HepG2 (cell line): ENCODE results near the gene PPP1R7. TPM values are rescaled to one million over a fixed set of nuclear protein-coding genes. Genes with fewer than 3 reads are reported as not detected.

Experiments used
- ARNTL ChIP-seq: sonication (generic); formaldehyde crosslinking; IDR thresholded peaks from 2 replicates; pipeline ENCODE4 v1.4.0; 2020; ENCODE audit warnings: mild to moderate bottlenecking, missing genetic modification reagents
- ASH2L ChIP-seq: fragments of 300-600, 200-600 bp; sonication (generic); IDR thresholded peaks from 2 replicates; pipeline ENCODE4 v1.7.0; 2017; ENCODE audit warnings: low read depth, mild to moderate bottlenecking, moderate library complexity, mixed read lengths, low read length; ENCODE audit not compliant: insufficient read length
- CEBPG ChIP-seq: IDR thresholded peaks from 2 replicates; pipeline ENCODE4 v1.6.1; 2016
- GTF2F1 ChIP-seq: fragments of 150-350 bp; IDR thresholded peaks from 2 replicates; pipeline ENCODE4 v1.6.1; 2014; ENCODE audit warnings: low read length
- JDP2 ChIP-seq: sonication (generic); formaldehyde crosslinking; IDR thresholded peaks from 2 replicates; pipeline ENCODE4 v1.8.1; 2022; ENCODE audit warnings: missing genetic modification reagents, borderline replicate concordance
- MTA3 ChIP-seq: sonication (generic); formaldehyde crosslinking; IDR thresholded peaks from 2 replicates; pipeline ENCODE4 v1.4.0; 2020; ENCODE audit warnings: missing genetic modification reagents
- NR2F1 ChIP-seq, 2 experiments: fragments of 450-650 bp in 1 of 2; formaldehyde crosslinking in 1 of 2; IDR thresholded peaks; 2 replicates each; pipeline versions ENCODE4 v1.5.0 to v1.6.1; 2016 to 2020; ENCODE audit warnings: mild to moderate bottlenecking in 1 of 2, missing compliant biosample characterization in 1 of 2, missing genetic modification reagents in 1 of 2, moderate library complexity in 1 of 2
- POLR2AphosphoS5 ChIP-seq: IDR thresholded peaks from 2 replicates; pipeline ENCODE4 v1.6.1; 2012; ENCODE audit warnings: low read depth, low read length
- SOX5 ChIP-seq: IDR thresholded peaks from 2 replicates; pipeline ENCODE4 v1.6.1; 2016; ENCODE audit warnings: borderline replicate concordance
- TCF7 ChIP-seq: sonication (generic); IDR thresholded peaks from 2 replicates; pipeline ENCODE4 v1.6.1; 2016; ENCODE audit warnings: antibody characterized with exemption, low read depth
- TOPORS ChIP-seq: sonication (generic); formaldehyde crosslinking; IDR thresholded peaks from 2 replicates; pipeline ENCODE4 v1.8.0; 2023; ENCODE audit warnings: mild to moderate bottlenecking, missing genetic modification reagents
- U2AF1 ChIP-seq: fragments of 200-400 bp; formaldehyde crosslinking; optimal IDR thresholded peaks from 2 replicates; pipeline ENCODE3; 2017; ENCODE audit warnings: mild to moderate bottlenecking, low read depth, low read length
- ZBTB38 ChIP-seq: sonication (generic); formaldehyde crosslinking; IDR thresholded peaks from 2 replicates; pipeline ENCODE4 v1.5.1; 2020; ENCODE audit warnings: mild to moderate bottlenecking, missing genetic modification reagents
- ZNF263 ChIP-seq: sonication (generic); formaldehyde crosslinking; IDR thresholded peaks from 2 replicates; pipeline ENCODE4 v1.4.0; 2020; ENCODE audit warnings: missing genetic modification reagents
- ZNF441 ChIP-seq: sonication (generic); formaldehyde crosslinking; IDR thresholded peaks from 2 replicates; pipeline ENCODE4 v1.7.0; 2021; ENCODE audit warnings: missing genetic modification reagents, borderline replicate concordance
- ZNF550 ChIP-seq: sonication (generic); formaldehyde crosslinking; IDR thresholded peaks from 2 replicates; pipeline ENCODE4 v1.4.0; 2020; ENCODE audit warnings: mild to moderate bottlenecking, missing genetic modification reagents, borderline replicate concordance
- polyA plus RNA-seq, 8 experiments: library from polyadenylated mRNA; depleted of rRNA in 3 of 8; stranded (reverse) in 7 of 8; unstranded in 1 of 8; fragments of >200 nt; fragmentation: Illumina TruSeq in 4 of 8; extraction: Trizol in 4 of 8; gene quantifications; 2 replicates each; pipeline versions ENCODE4 v1.2.1 to v1.2.3, GENCODE V29; 2011 to 2016; ENCODE audit warnings: low read depth in 4 of 8, missing spikeins in 1 of 8, mixed read lengths in 1 of 8; ENCODE audit not compliant: insufficient read depth in 1 of 8
- total RNA-seq, 5 experiments: library from RNA; depleted of rRNA; stranded (reverse); fragments of >200 nt; fragmentation: Illumina TruSeq; extraction: Trizol; gene quantifications; 2 replicates each; pipeline ENCODE4 v1.2.3, GENCODE V29; 2016; ENCODE audit warnings: low read depth in 1 of 5
- TF ChIP-seq, protein P1 (sequence below): conservative IDR thresholded peaks from 2 replicates; pipeline ENCODE4 v1.6.1; 2018; ENCODE audit warnings: missing genetic modification reagents
- TF ChIP-seq, protein P2 (sequence below): sonication (generic); formaldehyde crosslinking; IDR thresholded peaks from 2 replicates; pipeline ENCODE4 v1.5.1; 2020; ENCODE audit warnings: mild to moderate bottlenecking, missing genetic modification reagents
- TF ChIP-seq, protein P3 (sequence below): sonication (generic); formaldehyde crosslinking; IDR thresholded peaks from 2 replicates; pipeline ENCODE4 v1.4.0; 2020; ENCODE audit warnings: mild to moderate bottlenecking, missing genetic modification reagents
- TF ChIP-seq, protein P4 (sequence below): sonication (generic); formaldehyde crosslinking; conservative IDR thresholded peaks from 2 replicates; pipeline ENCODE4 v1.8.0; 2022; ENCODE audit warnings: mild to moderate bottlenecking, moderate library complexity, missing genetic modification reagents
- TF ChIP-seq, protein P5 (sequence below): sonication (generic); formaldehyde crosslinking; IDR thresholded peaks from 2 replicates; pipeline ENCODE4 v1.4.0; 2020; ENCODE audit warnings: missing genetic modification reagents

The PPP1R7 gene
- total and polyA plus RNA-seq, 2 of the 13 experiments (the other 11 are each of a cell fraction or from before 2014, with no cell fraction given) = 33.3 to 67.9 TPM

DNA sequence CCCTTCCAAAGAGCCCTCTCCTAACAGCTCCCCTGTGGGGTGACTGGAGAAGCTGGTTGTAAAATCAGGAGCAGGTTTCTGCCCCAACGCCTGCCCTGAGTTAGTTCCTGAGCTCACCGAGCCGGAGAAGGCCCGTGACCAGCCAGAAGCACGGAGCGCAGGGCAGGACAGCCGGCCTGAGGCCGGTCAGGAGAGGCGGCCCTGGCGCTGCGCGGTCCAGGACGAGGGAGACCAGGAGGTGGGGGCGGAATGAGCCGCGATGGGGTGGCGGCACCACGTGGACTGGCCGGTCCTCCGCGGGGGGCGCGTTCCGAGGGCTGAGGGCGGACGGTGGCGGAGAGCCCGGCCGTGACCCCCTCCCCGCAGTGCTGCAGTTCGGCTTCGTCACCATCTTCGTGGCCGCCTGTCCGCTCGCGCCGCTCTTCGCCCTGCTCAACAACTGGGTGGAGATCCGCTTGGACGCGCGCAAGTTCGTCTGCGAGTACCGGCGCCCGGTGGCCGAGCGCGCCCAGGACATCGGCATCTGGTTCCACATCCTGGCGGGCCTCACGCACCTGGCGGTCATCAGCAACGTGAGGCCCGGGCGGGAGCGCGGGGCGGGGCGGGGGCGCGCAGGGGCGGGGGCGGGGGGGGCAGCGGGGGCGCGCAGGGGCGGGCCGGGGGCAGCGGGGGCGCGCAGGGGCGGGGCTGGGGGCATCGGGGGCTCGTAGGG is 67.2 kb downstream of the PPP1R7 start (continued):
- no peak for TF ChIP-seq TCF7
- TF ChIP-seq, protein P1, sequence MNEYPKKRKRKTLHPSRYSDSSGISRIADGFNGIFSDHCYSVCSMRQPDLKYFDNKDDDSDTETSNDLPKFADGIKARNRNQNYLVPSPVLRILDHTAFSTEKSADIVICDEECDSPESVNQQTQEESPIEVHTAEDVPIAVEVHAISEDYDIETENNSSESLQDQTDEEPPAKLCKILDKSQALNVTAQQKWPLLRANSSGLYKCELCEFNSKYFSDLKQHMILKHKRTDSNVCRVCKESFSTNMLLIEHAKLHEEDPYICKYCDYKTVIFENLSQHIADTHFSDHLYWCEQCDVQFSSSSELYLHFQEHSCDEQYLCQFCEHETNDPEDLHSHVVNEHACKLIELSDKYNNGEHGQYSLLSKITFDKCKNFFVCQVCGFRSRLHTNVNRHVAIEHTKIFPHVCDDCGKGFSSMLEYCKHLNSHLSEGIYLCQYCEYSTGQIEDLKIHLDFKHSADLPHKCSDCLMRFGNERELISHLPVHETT = peak; percentile 50; the same call in 1 of the 2 replicates
- TF ChIP-seq POLR2AphosphoS5 = peak; percentile 40; the same call in 1 of the 2 replicates
- TF ChIP-seq SOX5 (CRISPR knock-in tag) = no peak
- TF ChIP-seq CEBPG (CRISPR knock-in tag) = no peak
- TF ChIP-seq, protein P2, sequence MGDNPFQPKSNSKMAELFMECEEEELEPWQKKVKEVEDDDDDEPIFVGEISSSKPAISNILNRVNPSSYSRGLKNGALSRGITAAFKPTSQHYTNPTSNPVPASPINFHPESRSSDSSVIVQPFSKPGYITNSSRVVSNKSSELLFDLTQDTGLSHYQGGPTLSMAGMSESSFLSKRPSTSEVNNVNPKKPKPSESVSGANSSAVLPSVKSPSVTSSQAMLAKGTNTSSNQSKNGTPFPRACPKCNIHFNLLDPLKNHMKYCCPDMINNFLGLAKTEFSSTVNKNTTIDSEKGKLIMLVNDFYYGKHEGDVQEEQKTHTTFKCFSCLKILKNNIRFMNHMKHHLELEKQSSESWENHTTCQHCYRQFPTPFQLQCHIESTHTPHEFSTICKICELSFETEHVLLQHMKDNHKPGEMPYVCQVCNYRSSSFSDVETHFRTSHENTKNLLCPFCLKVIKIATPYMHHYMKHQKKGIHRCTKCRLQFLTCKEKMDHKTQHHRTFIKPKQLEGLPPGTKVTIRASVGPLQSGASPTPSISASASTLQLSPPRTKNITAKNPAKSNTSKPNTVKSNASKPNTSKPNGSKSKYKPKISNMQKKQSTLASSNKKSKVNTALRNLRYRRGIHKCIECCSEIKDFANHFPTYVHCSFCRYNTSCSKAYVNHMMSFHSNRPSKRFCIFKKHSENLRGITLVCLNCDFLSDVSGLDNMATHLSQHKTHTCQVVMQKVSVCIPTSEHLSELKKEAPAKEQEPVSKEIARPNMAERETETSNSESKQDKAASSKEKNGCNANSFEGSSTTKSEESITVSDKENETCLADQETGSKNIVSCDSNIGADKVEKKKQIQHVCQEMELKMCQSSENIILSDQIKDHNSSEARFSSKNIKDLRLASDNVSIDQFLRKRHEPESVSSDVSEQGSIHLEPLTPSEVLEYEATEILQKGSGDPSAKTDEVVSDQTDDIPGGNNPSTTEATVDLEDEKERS (CRISPR knock-in tag) = peak; percentile 23; the same call in 1 of the 2 replicates
- no peak for TF ChIP-seq GTF2F1
- TF ChIP-seq ZBTB38 = peak; percentile 91
- TF ChIP-seq NR2F1 (CRISPR knock-in tag; IDR thresholded peaks at IDR 0.05) = no peak
- TF ChIP-seq JDP2 (CRISPR knock-in tag) = no peak
- TF ChIP-seq MTA3 = no peak
- peak; percentile 82 for TF ChIP-seq ZNF263 (CRISPR knock-in tag)
- TF ChIP-seq U2AF1 = no peak
- TF ChIP-seq, protein P3, sequence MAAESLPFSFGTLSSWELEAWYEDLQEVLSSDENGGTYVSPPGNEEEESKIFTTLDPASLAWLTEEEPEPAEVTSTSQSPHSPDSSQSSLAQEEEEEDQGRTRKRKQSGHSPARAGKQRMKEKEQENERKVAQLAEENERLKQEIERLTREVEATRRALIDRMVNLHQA (CRISPR knock-in tag) = peak; percentile 47; the same call in 1 of the 2 replicates
- TF ChIP-seq, protein P4, sequence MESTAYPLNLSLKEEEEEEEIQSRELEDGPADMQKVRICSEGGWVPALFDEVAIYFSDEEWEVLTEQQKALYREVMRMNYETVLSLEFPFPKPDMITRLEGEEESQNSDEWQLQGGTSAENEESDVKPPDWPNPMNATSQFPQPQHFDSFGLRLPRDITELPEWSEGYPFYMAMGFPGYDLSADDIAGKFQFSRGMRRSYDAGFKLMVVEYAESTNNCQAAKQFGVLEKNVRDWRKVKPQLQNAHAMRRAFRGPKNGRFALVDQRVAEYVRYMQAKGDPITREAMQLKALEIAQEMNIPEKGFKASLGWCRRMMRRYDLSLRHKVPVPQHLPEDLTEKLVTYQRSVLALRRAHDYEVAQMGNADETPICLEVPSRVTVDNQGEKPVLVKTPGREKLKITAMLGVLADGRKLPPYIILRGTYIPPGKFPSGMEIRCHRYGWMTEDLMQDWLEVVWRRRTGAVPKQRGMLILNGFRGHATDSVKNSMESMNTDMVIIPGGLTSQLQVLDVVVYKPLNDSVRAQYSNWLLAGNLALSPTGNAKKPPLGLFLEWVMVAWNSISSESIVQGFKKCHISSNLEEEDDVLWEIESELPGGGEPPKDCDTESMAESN (CRISPR knock-in tag) = peak; percentile 95
- TF ChIP-seq ASH2L = peak; percentile 67
- 0 out of 2 replicates have a peak, but pooled peaks have one; percentile 35 for TF ChIP-seq ZNF550
- TF ChIP-seq, protein P5, sequence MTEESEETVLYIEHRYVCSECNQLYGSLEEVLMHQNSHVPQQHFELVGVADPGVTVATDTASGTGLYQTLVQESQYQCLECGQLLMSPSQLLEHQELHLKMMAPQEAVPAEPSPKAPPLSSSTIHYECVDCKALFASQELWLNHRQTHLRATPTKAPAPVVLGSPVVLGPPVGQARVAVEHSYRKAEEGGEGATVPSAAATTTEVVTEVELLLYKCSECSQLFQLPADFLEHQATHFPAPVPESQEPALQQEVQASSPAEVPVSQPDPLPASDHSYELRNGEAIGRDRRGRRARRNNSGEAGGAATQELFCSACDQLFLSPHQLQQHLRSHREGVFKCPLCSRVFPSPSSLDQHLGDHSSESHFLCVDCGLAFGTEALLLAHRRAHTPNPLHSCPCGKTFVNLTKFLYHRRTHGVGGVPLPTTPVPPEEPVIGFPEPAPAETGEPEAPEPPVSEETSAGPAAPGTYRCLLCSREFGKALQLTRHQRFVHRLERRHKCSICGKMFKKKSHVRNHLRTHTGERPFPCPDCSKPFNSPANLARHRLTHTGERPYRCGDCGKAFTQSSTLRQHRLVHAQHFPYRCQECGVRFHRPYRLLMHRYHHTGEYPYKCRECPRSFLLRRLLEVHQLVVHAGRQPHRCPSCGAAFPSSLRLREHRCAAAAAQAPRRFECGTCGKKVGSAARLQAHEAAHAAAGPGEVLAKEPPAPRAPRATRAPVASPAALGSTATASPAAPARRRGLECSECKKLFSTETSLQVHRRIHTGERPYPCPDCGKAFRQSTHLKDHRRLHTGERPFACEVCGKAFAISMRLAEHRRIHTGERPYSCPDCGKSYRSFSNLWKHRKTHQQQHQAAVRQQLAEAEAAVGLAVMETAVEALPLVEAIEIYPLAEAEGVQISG (CRISPR knock-in tag) = peak; percentile 76
- TF ChIP-seq ZNF441 = no peak; the same call in 1 of the 2 replicates
- peak; percentile 96 for TF ChIP-seq ARNTL
- TF ChIP-seq TOPORS (CRISPR knock-in tag) = peak; percentile 69; the same call in 1 of the 2 replicates
